Measurements from ENCODE around the gene PHC2.

- TF ChIP-seq CTCF (IDR thresholded peaks at IDR 0.05; ENCODE audit: low read length): no peak
- TF ChIP-seq EZH2 (optimal IDR thresholded peaks at IDR 0.05; ENCODE audit: low read depth, low read length): no peak
Observed at GRCh38 chr1:33372677-33373076, 58.2 kb downstream of the PHC2 start.
